Keratinocyte (primary cell): Measurements from ENCODE around the gene ZSCAN5B. TPM values are rescaled to one million over a fixed set of nuclear protein-coding genes. Genes with fewer than 3 reads are reported as not detected.
A peak's percentile ranks its signal among the peaks of the same experiment; 100 is the strongest.

Experiments
- DNase-seq: peaks from one replicate; pipeline ENCODE4 v3.0.0-alpha.2; 2011; ENCODE audit warnings: low read depth, missing footprints, low spot score
- FAIRE-seq: peaks from 2 replicates; lab custom pipeline; 2011; peaks lifted over from hg19 to GRCh38; lab: Jason Lieb, UNC
- H2AFZ ChIP-seq: 2 replicates; pipeline ENCODE4 v1.6.0; 2012; ENCODE audit warnings: low read length, control low read depth, inconsistent platforms; ENCODE audit not compliant: control insufficient read depth
- H3K27ac ChIP-seq: 2 replicates; pipeline ENCODE4 v1.5.1; 2011; ENCODE audit warnings: low read length; ENCODE audit not compliant: control insufficient read depth, insufficient read depth
- H3K27me3 ChIP-seq: 3 replicates; pipeline ENCODE4 v1.6.0; 2011; ENCODE audit warnings: low read length; ENCODE audit not compliant: control insufficient read depth, insufficient read depth; ENCODE audit errors: extremely low read depth
- H3K36me3 ChIP-seq, 2 experiments: 2 replicates in 1 of 2; 3 replicates in 1 of 2; pipeline ENCODE4 v1.5.1; 2011; ENCODE audit warnings: low read length in 2 of 2, mild to moderate bottlenecking in 1 of 2; ENCODE audit not compliant: control insufficient read depth in 2 of 2, insufficient read depth in 2 of 2; ENCODE audit errors: extremely low read depth in 1 of 2
- H3K4me1 ChIP-seq: 3 replicates; pipeline ENCODE4 v1.5.1; 2011; ENCODE audit warnings: low read length; ENCODE audit not compliant: control insufficient read depth, insufficient read depth; ENCODE audit errors: extremely low read depth
- H3K4me2 ChIP-seq: 3 replicates; pipeline ENCODE4 v1.6.0; 2011; ENCODE audit warnings: low read depth, low read length; ENCODE audit not compliant: control insufficient read depth, insufficient read depth; ENCODE audit errors: extremely low read depth
- H3K4me3 ChIP-seq, 3 experiments: fragments of 200-600 bp in 1 of 3; sonication (generic) in 1 of 3; 2 replicates in 2 of 3; 3 replicates in 1 of 3; pipeline ENCODE4 v1.5.1; 2011 to 2016; ENCODE audit warnings: low read length in 3 of 3, mild to moderate bottlenecking in 3 of 3, control low read depth in 2 of 3, inconsistent platforms in 1 of 3, low read depth in 1 of 3, mixed read lengths in 1 of 3, mixed run types in 1 of 3, moderate library complexity in 1 of 3; ENCODE audit not compliant: control insufficient read depth in 2 of 3, insufficient read depth in 2 of 3; ENCODE audit errors: extremely low read depth in 1 of 3
- H3K79me2 ChIP-seq: 2 replicates; pipeline ENCODE4 v1.6.0; 2012; ENCODE audit warnings: low read length; ENCODE audit not compliant: control insufficient read depth, insufficient read depth
- H3K9ac ChIP-seq: 3 replicates; pipeline ENCODE4 v1.6.0; 2011; ENCODE audit warnings: low read length; ENCODE audit not compliant: control insufficient read depth, insufficient read depth; ENCODE audit errors: extremely low read depth
- H3K9me1 ChIP-seq: 3 replicates; pipeline ENCODE4 v1.6.0; 2011; ENCODE audit warnings: low read length; ENCODE audit not compliant: control insufficient read depth, insufficient read depth; ENCODE audit errors: extremely low read depth
- H3K9me3 ChIP-seq: 2 replicates; pipeline ENCODE4 v1.5.1; 2012; ENCODE audit warnings: low read depth, low read length; ENCODE audit not compliant: control insufficient read depth
- H4K20me1 ChIP-seq: 3 replicates; pipeline ENCODE4 v1.6.0; 2011; ENCODE audit warnings: low read length; ENCODE audit not compliant: control insufficient read depth, insufficient read depth; ENCODE audit errors: extremely low read depth
- EZH2 ChIP-seq: IDR thresholded peaks from one replicate; pipeline ENCODE4 v1.6.1; 2012; ENCODE audit warnings: inconsistent platforms, mild to moderate bottlenecking, low read length, moderate library complexity
- dilution Hi-C: fragments of 300-500 bp; cut with MboI; formaldehyde crosslinking; loops from one replicate; pipeline ENCODE4 v1.7.0; 2020; ENCODE audit warnings: low sequenced_read_pairs; ENCODE audit not compliant: extremely low pct_ligation_motif_present
- polyA plus RNA-seq, 5 experiments: library from polyadenylated mRNA; depleted of rRNA in 3 of 5; stranded (reverse) in 3 of 5; stranded (forward) in 1 of 5; unstranded in 1 of 5; fragments of >200 nt; gene quantifications; 1 replicate in 1 of 5; 2 replicates in 3 of 5; 3 replicates in 1 of 5; pipeline versions ENCODE4 v1.2.1 to v1.2.3, GENCODE V29; 2011 to 2012; ENCODE audit warnings: missing spikeins in 2 of 5, low read depth in 1 of 5, low replicate concordance in 1 of 5
- TF ChIP-seq, protein P1 (sequence below), 3 experiments: IDR thresholded peaks in 1 of 3; conservative IDR thresholded peaks in 1 of 3; optimal IDR thresholded peaks in 1 of 3; 2 replicates in 2 of 3; 3 replicates in 1 of 3; pipeline versions ENCODE3 to v1.5.1; 2011; ENCODE audit warnings: low read length in 3 of 3, mild to moderate bottlenecking in 3 of 3, moderate library complexity in 2 of 3, control low read depth in 1 of 3, inconsistent platforms in 1 of 3; ENCODE audit not compliant: insufficient read depth in 2 of 3; ENCODE audit errors: extremely low read depth in 1 of 3

Gene ZSCAN5B
- polyA plus RNA-seq, 1 donor (not counting 4 experiments of a cell fraction or from before 2014, with no cell fraction given): not detected

DNA sequence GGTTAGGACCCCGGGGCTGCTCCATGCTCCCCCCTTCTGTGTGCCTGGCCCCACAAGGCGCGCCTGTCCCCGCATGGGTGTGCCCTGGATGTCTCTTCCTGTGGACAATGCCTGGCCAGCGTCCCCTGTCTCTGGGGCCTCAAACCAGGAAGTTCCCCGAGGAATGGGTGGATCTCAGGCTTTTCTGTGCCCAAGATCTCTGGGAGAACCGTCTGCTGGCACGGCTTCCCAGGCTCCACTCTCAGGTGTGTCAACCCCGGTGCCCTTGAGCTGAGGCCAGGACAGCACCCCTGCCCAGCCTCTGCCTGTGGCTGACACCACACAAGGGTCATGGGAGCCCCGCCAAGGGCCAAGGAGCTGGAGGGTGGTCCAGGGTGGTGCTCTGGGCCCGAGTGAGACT lies 40.8 kb downstream of the ZSCAN5B start:
- Histone ChIP-seq H3K9me1 (no peaks in the 10 kb centered on the region), H3K4me2 (no peak overlapping the region), H3K79me2 (peaks cover 2% of the 10 kb centered on the region), H4K20me1 (peaks cover 2% of the 10 kb centered on the region), H3K27me3 (no peaks in the 10 kb centered on the region), H3K4me3 (no peak overlapping the region), H3K36me3 (peaks cover 5 to 10% of the 10 kb centered on the region in 2 experiments), H3K9me3 (no peaks in the 10 kb centered on the region), H2AFZ (no peak overlapping the region), H3K9ac (no peak overlapping the region), H3K27ac (no peak overlapping the region), H3K4me1 (no peaks in the 10 kb centered on the region)
- FAIRE-seq (no peak), DNase-seq (no peak)
- dilution Hi-C loops: no loop called here
- TF ChIP-seq, protein P1, sequence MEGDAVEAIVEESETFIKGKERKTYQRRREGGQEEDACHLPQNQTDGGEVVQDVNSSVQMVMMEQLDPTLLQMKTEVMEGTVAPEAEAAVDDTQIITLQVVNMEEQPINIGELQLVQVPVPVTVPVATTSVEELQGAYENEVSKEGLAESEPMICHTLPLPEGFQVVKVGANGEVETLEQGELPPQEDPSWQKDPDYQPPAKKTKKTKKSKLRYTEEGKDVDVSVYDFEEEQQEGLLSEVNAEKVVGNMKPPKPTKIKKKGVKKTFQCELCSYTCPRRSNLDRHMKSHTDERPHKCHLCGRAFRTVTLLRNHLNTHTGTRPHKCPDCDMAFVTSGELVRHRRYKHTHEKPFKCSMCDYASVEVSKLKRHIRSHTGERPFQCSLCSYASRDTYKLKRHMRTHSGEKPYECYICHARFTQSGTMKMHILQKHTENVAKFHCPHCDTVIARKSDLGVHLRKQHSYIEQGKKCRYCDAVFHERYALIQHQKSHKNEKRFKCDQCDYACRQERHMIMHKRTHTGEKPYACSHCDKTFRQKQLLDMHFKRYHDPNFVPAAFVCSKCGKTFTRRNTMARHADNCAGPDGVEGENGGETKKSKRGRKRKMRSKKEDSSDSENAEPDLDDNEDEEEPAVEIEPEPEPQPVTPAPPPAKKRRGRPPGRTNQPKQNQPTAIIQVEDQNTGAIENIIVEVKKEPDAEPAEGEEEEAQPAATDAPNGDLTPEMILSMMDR (optimal IDR thresholded peaks at IDR 0.05 in 1 of 3, IDR thresholded peaks at IDR 0.05 in 1 of 3, conservative IDR thresholded peaks at IDR 0.05 in 1 of 3; ENCODE audit: extremely low read depth in 1 of 3, insufficient read depth in 2 of 3, low read length in 3 of 3): no peak
- TF ChIP-seq EZH2: no peak

DNA sequence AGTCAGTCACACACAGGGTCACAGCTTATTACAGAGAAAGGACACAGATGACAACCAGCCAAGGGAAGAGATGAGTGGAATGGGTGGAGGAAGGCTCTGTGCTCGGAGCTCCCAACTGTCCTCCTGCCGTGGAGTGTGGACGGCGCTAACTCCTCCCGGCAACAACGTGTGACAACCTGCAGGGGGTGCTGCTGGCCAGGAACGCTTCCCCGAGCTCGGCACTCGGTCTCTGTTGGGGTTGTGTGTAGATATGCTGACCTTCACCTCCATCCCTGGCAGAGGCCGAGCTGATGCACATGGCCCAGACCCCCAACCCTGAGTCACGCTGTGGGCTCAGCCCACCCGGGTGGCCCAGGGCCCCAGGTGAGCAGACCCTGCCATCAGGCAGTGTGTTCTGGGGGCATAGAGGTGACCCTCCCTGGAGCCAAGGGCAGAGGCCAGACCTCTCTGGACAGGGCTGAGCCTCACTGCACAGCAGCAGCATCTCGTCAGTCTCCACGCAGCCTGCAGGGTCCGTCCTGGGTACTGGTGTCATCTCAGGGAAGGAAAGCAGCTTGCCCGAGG lies 42.4 kb downstream of the ZSCAN5B start:
- Histone ChIP-seq H3K9ac (no peak overlapping the region), H3K79me2 (peaks cover 4% of the 10 kb centered on the region), H3K4me1 (no peaks in the 10 kb centered on the region), H2AFZ (no peak overlapping the region), H3K27me3 (no peaks in the 10 kb centered on the region), H3K9me1 (no peaks in the 10 kb centered on the region), H3K4me2 (no peak overlapping the region), H3K36me3 (peaks cover 5 to 6% of the 10 kb centered on the region in 2 experiments), H3K4me3 (no peak overlapping the region), H3K27ac (no peak overlapping the region), H3K9me3 (no peaks in the 10 kb centered on the region), H4K20me1 (peaks cover 2% of the 10 kb centered on the region)
- DNase-seq (no peak), FAIRE-seq (no peak)
- TF ChIP-seq EZH2: no peak
- TF ChIP-seq, protein P1 (optimal IDR thresholded peaks at IDR 0.05 in 1 of 3, IDR thresholded peaks at IDR 0.05 in 1 of 3, conservative IDR thresholded peaks at IDR 0.05 in 1 of 3; ENCODE audit: extremely low read depth in 1 of 3, insufficient read depth in 2 of 3, low read length in 3 of 3): peak; percentile 51 to 76 (median 66)
- dilution Hi-C loops: no loop called here
